ENCODE data around the gene RRAGC. TPM values are rescaled to one million over a fixed set of nuclear protein-coding genes. Genes with fewer than 3 reads are reported as not detected.

Gene RRAGC
- total RNA-seq, 1 experiment from 2014 or later = 18.3 TPM

GRCh38 chr1:38870996-38871395 is 11.4 kb upstream of the RRAGC start:
- DNase-seq = peak; percentile 37
- Histone ChIP-seq H3K27me3 (ENCODE audit: low read length) (no peaks in the 10 kb centered on the region), H3K4me1 (ENCODE audit: low read length) (peaks cover 31% of the 10 kb centered on the region), H3K4me3 (ENCODE audit: low read length) (no peak overlapping the region), H2AFZ (ENCODE audit: low read length) (no peak overlapping the region), H3K9me3 (ENCODE audit: low read length) (no peaks in the 10 kb centered on the region), H3K27ac (ENCODE audit: low read length) (no peak overlapping the region), H3K79me2 (ENCODE audit: low read length) (peaks cover 72% of the 10 kb centered on the region), H3K9ac (ENCODE audit: low read length) (no peak overlapping the region), H4K20me1 (ENCODE audit: insufficient read depth, low read depth, low read length) (no peaks in the 10 kb centered on the region), H3K36me3 (ENCODE audit: insufficient read depth, low read length) (no peaks in the 10 kb centered on the region), H3K9me2 (replicated peaks; ENCODE audit: insufficient read depth, low read length) (no peaks in the 10 kb centered on the region), H3K4me2 (ENCODE audit: low read depth, low read length, poor library complexity, severe bottlenecking) (no peak overlapping the region)

GRCh38 chr1:38867208-38867607 is 7.6 kb upstream of the RRAGC start:
- peaks cover 43% of the 10 kb centered on the region for H3K4me1 ChIP-seq (ENCODE audit: low read length)
- no peaks in the 10 kb centered on the region for H3K9me2 ChIP-seq (replicated peaks; ENCODE audit: insufficient read depth, low read length)
- H3K79me2 ChIP-seq (ENCODE audit: low read length) = peaks cover 80% of the 10 kb centered on the region
- no peaks in the 10 kb centered on the region for H4K20me1 ChIP-seq (ENCODE audit: insufficient read depth, low read depth, low read length)
- H3K27me3 ChIP-seq (ENCODE audit: low read length) = no peaks in the 10 kb centered on the region
- no peak overlapping the region for H3K9ac ChIP-seq (ENCODE audit: low read length)
- no peak overlapping the region for H3K4me2 ChIP-seq (ENCODE audit: low read depth, low read length, poor library complexity, severe bottlenecking)
- H3K27ac ChIP-seq (ENCODE audit: low read length) = no peak overlapping the region
- H3K9me3 ChIP-seq (ENCODE audit: low read length) = no peaks in the 10 kb centered on the region
- H3K4me3 ChIP-seq (ENCODE audit: low read length) = no peak overlapping the region
- no peak overlapping the region for H2AFZ ChIP-seq (ENCODE audit: low read length)
- no peak for DNase-seq
- peaks cover 5% of the 10 kb centered on the region; the same call in 1 of the 2 replicates for H3K36me3 ChIP-seq (ENCODE audit: insufficient read depth, low read length)

GRCh38 chr1:38865112-38865715 is 5.6 kb upstream of the RRAGC start:
- H3K4me2 ChIP-seq (ENCODE audit: low read depth, low read length, poor library complexity, severe bottlenecking) = no peak overlapping the region
- no peak overlapping the region for H3K4me3 ChIP-seq (ENCODE audit: low read length)
- H4K20me1 ChIP-seq (ENCODE audit: insufficient read depth, low read depth, low read length) = no peaks in the 10 kb centered on the region
- H3K27ac ChIP-seq (ENCODE audit: low read length) = no peak overlapping the region
- H3K79me2 ChIP-seq (ENCODE audit: low read length) = peaks cover 83% of the 10 kb centered on the region
- no peaks in the 10 kb centered on the region for H3K9me3 ChIP-seq (ENCODE audit: low read length)
- no peak overlapping the region for H3K9ac ChIP-seq (ENCODE audit: low read length)
- peaks cover 5% of the 10 kb centered on the region; the same call in 1 of the 2 replicates for H3K36me3 ChIP-seq (ENCODE audit: insufficient read depth, low read length)
- peaks cover 49% of the 10 kb centered on the region for H3K4me1 ChIP-seq (ENCODE audit: low read length)
- H3K9me2 ChIP-seq (replicated peaks; ENCODE audit: insufficient read depth, low read length) = no peaks in the 10 kb centered on the region
- peak; percentile 31 for DNase-seq
- H2AFZ ChIP-seq (ENCODE audit: low read length) = no peak overlapping the region
- no peaks in the 10 kb centered on the region for H3K27me3 ChIP-seq (ENCODE audit: low read length)

- H3K79me2 ChIP-seq (ENCODE audit: low read length) = peaks cover 89% of the 10 kb centered on the region
- H3K4me1 ChIP-seq (ENCODE audit: low read length) = peaks cover 59% of the 10 kb centered on the region
- H3K4me2 ChIP-seq (ENCODE audit: low read depth, low read length, poor library complexity, severe bottlenecking) = peak overlapping the region; percentile 78
- peak; percentile 40 for DNase-seq
- H4K20me1 ChIP-seq (ENCODE audit: insufficient read depth, low read depth, low read length) = 0 out of 2 replicates have a peak, but pooled peaks cover 3% of the 10 kb centered on the region
- H3K4me3 ChIP-seq (ENCODE audit: low read length) = peak overlapping the region; percentile 83
- peak overlapping the region; percentile 77 for H3K9ac ChIP-seq (ENCODE audit: low read length)
- H3K27ac ChIP-seq (ENCODE audit: low read length) = no peak overlapping the region; the same call in 1 of the 2 replicates
- peaks cover 12% of the 10 kb centered on the region; the same call in 1 of the 2 replicates for H3K36me3 ChIP-seq (ENCODE audit: insufficient read depth, low read length)
- no peaks in the 10 kb centered on the region for H3K9me2 ChIP-seq (replicated peaks; ENCODE audit: insufficient read depth, low read length)
- no peaks in the 10 kb centered on the region for H3K9me3 ChIP-seq (ENCODE audit: low read length)
- 0 out of 2 replicates have a peak overlapping the region, but pooled peaks have one; percentile 71 for H2AFZ ChIP-seq (ENCODE audit: low read length)
- H3K27me3 ChIP-seq (ENCODE audit: low read length) = no peaks in the 10 kb centered on the region
Measured at GRCh38 chr1:38860454-38860795, 853 bp upstream of the RRAGC start.

- Histone ChIP-seq H3K27ac (ENCODE audit: low read length) (peak overlapping the region; percentile 14; the same call in 1 of the 2 replicates), H3K4me1 (ENCODE audit: low read length) (peaks cover 49% of the 10 kb centered on the region), H3K9me2 (replicated peaks; ENCODE audit: insufficient read depth, low read length) (no peaks in the 10 kb centered on the region), H3K4me2 (ENCODE audit: low read depth, low read length, poor library complexity, severe bottlenecking) (peak overlapping the region; percentile 100), H3K9ac (ENCODE audit: low read length) (peak overlapping the region; percentile 79), H3K4me3 (ENCODE audit: low read length) (peak overlapping the region; percentile 95), H3K27me3 (ENCODE audit: low read length) (no peaks in the 10 kb centered on the region), H3K9me3 (ENCODE audit: low read length) (no peaks in the 10 kb centered on the region), H3K79me2 (ENCODE audit: low read length) (peaks cover 81% of the 10 kb centered on the region), H4K20me1 (ENCODE audit: insufficient read depth, low read depth, low read length) (0 out of 2 replicates have a peak, but pooled peaks cover 3% of the 10 kb centered on the region), H3K36me3 (ENCODE audit: insufficient read depth, low read length) (peaks cover 12% of the 10 kb centered on the region; the same call in 1 of the 2 replicates), H2AFZ (ENCODE audit: low read length) (0 out of 2 replicates have a peak overlapping the region, but pooled peaks have one; percentile 10)
- peak; percentile 81 for DNase-seq
Measured at GRCh38 chr1:38858833-38859560, 575 bp downstream of the RRAGC start.

- H3K27ac ChIP-seq (ENCODE audit: low read length) = no peak overlapping the region
- no peaks in the 10 kb centered on the region for H3K27me3 ChIP-seq (ENCODE audit: low read length)
- H3K9me2 ChIP-seq (replicated peaks; ENCODE audit: insufficient read depth, low read length) = no peaks in the 10 kb centered on the region
- peaks cover 28% of the 10 kb centered on the region for H3K79me2 ChIP-seq (ENCODE audit: low read length)
- H3K9ac ChIP-seq (ENCODE audit: low read length) = no peak overlapping the region
- peaks cover 24% of the 10 kb centered on the region; the same call in 1 of the 2 replicates for H3K36me3 ChIP-seq (ENCODE audit: insufficient read depth, low read length)
- H4K20me1 ChIP-seq (ENCODE audit: insufficient read depth, low read depth, low read length) = no peaks in the 10 kb centered on the region
- no peak overlapping the region for H3K4me2 ChIP-seq (ENCODE audit: low read depth, low read length, poor library complexity, severe bottlenecking)
- no peak overlapping the region for H2AFZ ChIP-seq (ENCODE audit: low read length)
- no peak overlapping the region for H3K4me3 ChIP-seq (ENCODE audit: low read length)
- H3K4me1 ChIP-seq (ENCODE audit: low read length) = peaks cover 19% of the 10 kb centered on the region
- H3K9me3 ChIP-seq (ENCODE audit: low read length) = no peaks in the 10 kb centered on the region
- no peak for DNase-seq
Measured at GRCh38 chr1:38852780-38853179, 6.8 kb downstream of the RRAGC start.

GRCh38 chr1:38848071-38848470 is 11.5 kb downstream of the RRAGC start:
- Histone ChIP-seq H4K20me1 (ENCODE audit: insufficient read depth, low read depth, low read length) (no peaks in the 10 kb centered on the region), H3K36me3 (ENCODE audit: insufficient read depth, low read length) (peaks cover 34% of the 10 kb centered on the region), H3K9me2 (replicated peaks; ENCODE audit: insufficient read depth, low read length) (no peaks in the 10 kb centered on the region), H3K27ac (ENCODE audit: low read length) (peak overlapping the region; percentile 87), H3K4me1 (ENCODE audit: low read length) (peaks cover 16% of the 10 kb centered on the region), H2AFZ (ENCODE audit: low read length) (0 out of 2 replicates have a peak overlapping the region, but pooled peaks have one; percentile 1), H3K9me3 (ENCODE audit: low read length) (no peaks in the 10 kb centered on the region), H3K4me3 (ENCODE audit: low read length) (no peak overlapping the region), H3K27me3 (ENCODE audit: low read length) (no peaks in the 10 kb centered on the region), H3K9ac (ENCODE audit: low read length) (0 out of 2 replicates have a peak overlapping the region, but pooled peaks have one; percentile 29), H3K79me2 (ENCODE audit: low read length) (peaks cover 16% of the 10 kb centered on the region), H3K4me2 (ENCODE audit: low read depth, low read length, poor library complexity, severe bottlenecking) (peak overlapping the region; percentile 37)
- DNase-seq = peak; percentile 73

GRCh38 chr1:38846210-38846609 is 13.4 kb downstream of the RRAGC start:
- DNase-seq = no peak

More at GRCh38 chr1:38846210-38846609, 13.4 kb downstream of the RRAGC start:
- H3K9ac ChIP-seq (ENCODE audit: low read length) = no peak overlapping the region
- no peak overlapping the region for H3K4me2 ChIP-seq (ENCODE audit: low read depth, low read length, poor library complexity, severe bottlenecking)
- no peaks in the 10 kb centered on the region for H3K9me3 ChIP-seq (ENCODE audit: low read length)
- peaks cover 30% of the 10 kb centered on the region for H3K36me3 ChIP-seq (ENCODE audit: insufficient read depth, low read length)
- peaks cover 16% of the 10 kb centered on the region for H3K79me2 ChIP-seq (ENCODE audit: low read length)
- H3K4me1 ChIP-seq (ENCODE audit: low read length) = peaks cover 16% of the 10 kb centered on the region
- no peaks in the 10 kb centered on the region for H3K27me3 ChIP-seq (ENCODE audit: low read length)
- no peak overlapping the region for H3K4me3 ChIP-seq (ENCODE audit: low read length)
- H2AFZ ChIP-seq (ENCODE audit: low read length) = no peak overlapping the region
- no peaks in the 10 kb centered on the region for H4K20me1 ChIP-seq (ENCODE audit: insufficient read depth, low read depth, low read length)
- no peaks in the 10 kb centered on the region for H3K9me2 ChIP-seq (replicated peaks; ENCODE audit: insufficient read depth, low read length)
- H3K27ac ChIP-seq (ENCODE audit: low read length) = no peak overlapping the region

Data from Karpas-422 (cell line).